ENCODE measurements around the gene FLCN.

DNA sequence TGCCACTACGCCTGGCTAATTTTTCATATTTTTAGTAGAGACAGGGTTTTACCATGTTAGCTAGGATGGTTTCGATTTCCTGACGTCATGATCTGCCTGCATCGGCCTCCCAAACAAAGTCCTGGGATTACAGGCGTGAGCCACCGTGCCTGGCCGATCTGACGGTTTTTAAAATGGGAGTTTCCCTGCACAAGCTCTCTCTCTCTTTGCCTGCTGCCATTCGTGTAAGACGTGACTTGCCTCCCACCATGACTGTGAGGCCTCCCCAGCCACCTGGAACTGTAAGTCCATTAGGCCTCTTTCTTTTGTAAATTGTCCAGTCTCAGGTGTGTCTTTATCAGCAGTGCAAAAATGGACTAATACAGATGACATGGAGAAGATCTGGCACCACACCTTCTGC, 4.7 kb upstream of the FLCN start:
- TF ChIP-seq, protein P1, sequence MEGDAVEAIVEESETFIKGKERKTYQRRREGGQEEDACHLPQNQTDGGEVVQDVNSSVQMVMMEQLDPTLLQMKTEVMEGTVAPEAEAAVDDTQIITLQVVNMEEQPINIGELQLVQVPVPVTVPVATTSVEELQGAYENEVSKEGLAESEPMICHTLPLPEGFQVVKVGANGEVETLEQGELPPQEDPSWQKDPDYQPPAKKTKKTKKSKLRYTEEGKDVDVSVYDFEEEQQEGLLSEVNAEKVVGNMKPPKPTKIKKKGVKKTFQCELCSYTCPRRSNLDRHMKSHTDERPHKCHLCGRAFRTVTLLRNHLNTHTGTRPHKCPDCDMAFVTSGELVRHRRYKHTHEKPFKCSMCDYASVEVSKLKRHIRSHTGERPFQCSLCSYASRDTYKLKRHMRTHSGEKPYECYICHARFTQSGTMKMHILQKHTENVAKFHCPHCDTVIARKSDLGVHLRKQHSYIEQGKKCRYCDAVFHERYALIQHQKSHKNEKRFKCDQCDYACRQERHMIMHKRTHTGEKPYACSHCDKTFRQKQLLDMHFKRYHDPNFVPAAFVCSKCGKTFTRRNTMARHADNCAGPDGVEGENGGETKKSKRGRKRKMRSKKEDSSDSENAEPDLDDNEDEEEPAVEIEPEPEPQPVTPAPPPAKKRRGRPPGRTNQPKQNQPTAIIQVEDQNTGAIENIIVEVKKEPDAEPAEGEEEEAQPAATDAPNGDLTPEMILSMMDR (IDR thresholded peaks at IDR 0.05; ENCODE audit: borderline replicate concordance, extremely low read depth, low read length, poor library complexity, severe bottlenecking) = no peak
- TF ChIP-seq EZH2 (IDR thresholded peaks at IDR 0.05; ENCODE audit: borderline replicate concordance, low read depth, low read length, severe bottlenecking) = no peak

All from DND-41 (cell line).